ENCODE results near the gene KNCN. TPM values are rescaled to one million over a fixed set of nuclear protein-coding genes. Genes with fewer than 3 reads are reported as not detected.

The KNCN gene
- total RNA-seq, 5 donors from 2014 or later (not counting 1 experiment from before 2014, with no cell fraction given): 0.14 TPM; not detected in 4

DNA sequence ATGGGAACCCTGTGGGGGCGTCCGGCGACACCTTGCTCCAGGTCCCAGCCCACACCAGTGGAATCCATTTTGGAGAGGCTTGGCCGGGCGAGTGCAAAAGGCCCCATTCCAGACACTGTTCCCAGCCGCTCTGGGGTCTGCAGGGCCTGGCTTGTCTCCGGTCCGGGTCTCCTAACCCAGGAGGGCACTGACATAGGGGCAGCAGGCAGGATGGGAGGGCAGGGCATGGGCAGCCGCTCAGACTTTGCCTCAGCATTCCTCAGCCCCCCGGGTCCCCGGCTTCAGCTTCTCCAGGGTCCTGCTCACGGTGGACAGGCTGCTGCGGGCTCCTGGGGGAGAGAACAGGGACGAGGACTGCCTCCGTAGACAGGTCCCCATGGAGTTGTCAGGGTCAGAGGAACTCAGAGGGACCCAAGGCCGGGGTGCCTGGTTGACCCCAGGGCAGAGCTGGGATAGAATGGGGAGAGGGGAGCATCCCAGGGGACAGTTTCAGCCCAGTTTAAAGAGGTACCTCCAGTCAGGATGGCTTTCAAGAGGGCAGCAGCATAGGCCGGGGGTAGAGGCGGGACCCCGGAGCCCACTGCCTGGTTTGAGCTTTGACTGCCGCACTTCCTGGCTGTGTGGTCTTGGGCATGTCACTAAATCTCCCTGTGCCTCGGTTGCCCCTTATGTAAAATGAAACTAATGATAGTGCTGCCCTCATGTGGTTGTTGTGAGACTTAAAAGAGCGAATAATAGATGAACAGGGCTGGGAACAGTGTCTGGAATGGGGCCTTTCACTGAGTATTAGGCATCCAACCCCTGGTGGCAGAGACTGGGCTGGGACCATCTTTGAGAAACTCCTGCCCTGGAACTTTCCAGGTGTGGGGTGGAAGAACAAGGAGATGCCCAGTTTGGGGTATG, 3.7 kb downstream of the KNCN start:
- Mint-ChIP-seq H3K4me3 (no peak overlapping the region), H3K9me3 (no peaks in the 10 kb centered on the region), H3K27ac (no peak overlapping the region), H3K36me3 (no peaks in the 10 kb centered on the region), H3K4me1 (peaks cover 12 to 16% (median 15%) of the 10 kb centered on the region in 3 donors), H3K27me3 (peaks cover 34 to 40% of the 10 kb centered on the region in 2 donors)
- H3K27me3 ChIP-seq (replicated peaks in 1 of 2; ENCODE audit: control insufficient read depth in 2 of 2, extremely low read depth in 1 of 2, insufficient read depth in 2 of 2, low read length in 1 of 2): peaks cover 14 to 71% of the 10 kb centered on the region in 2 experiments
- peaks cover 0 to 26% of the 10 kb centered on the region in 2 experiments for H3K4me1 ChIP-seq (ENCODE audit: control insufficient read depth in 1 of 2, extremely low read depth in 1 of 2, insufficient read depth in 2 of 2, low read length in 2 of 2)
- peak in 2 of 4 experiments; percentile 22 to 41 for ATAC-seq (replicated peaks in 1 of 4)
- no peaks in the 10 kb centered on the region for H3K9me3 ChIP-seq
- H3K27ac ChIP-seq (ENCODE audit: low read length): no peak overlapping the region
- 73% methylated on average over 19 of the region's 22 CpGs for WGBS (ENCODE audit: insufficient coverage)
- no peak overlapping the region for H3K4me3 ChIP-seq (ENCODE audit: control insufficient read depth in 1 of 2, extremely low read depth in 1 of 2, low read length in 1 of 2)
- POLR2A ChIA-PET: no interaction called here
- CTCF ChIA-PET: interaction anchor here in 1 of 2 donors (0.9 to 1.0 kb wide), 2 partner anchors 15 to 69 kb away, joined by 3 read pairs; partner anchors contain the start of gene MOB3C
- H3K36me3 ChIP-seq (ENCODE audit: control insufficient read depth in 2 of 2, extremely low read depth in 1 of 2, insufficient read depth in 1 of 2, low read length in 1 of 2): no peaks in the 10 kb centered on the region
- peak in 1 of 35 experiments; percentile 60 for DNase-seq

DNA sequence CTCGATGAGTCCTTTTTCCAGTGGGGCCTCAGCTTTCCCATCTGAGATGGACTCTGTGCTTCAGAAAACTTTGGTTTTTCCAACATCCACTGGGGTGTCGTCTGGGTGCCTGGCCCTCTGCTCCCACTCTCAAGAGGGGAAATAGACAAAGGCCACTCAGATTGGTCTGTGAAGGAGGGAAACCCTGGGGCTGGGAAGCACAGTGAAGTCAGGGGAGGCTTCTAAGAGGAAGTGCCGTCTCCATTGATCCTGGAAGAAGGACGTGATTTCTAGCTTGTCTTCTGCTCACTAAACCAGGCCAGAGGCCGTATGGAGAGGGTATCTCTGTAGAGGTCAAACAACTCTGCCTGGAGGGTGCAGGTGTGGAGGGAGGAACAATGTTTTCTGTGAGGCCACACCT, 5.2 kb downstream of the KNCN start:
- POLR2A ChIA-PET: no interaction called here
- Histone ChIP-seq H3K4me3 (ENCODE audit: control insufficient read depth in 1 of 2, extremely low read depth in 1 of 2, low read length in 1 of 2) (no peak overlapping the region), H3K4me1 (ENCODE audit: control insufficient read depth in 1 of 2, extremely low read depth in 1 of 2, insufficient read depth in 2 of 2, low read length in 2 of 2) (peaks cover 0 to 26% of the 10 kb centered on the region in 2 experiments), H3K9me3 (no peaks in the 10 kb centered on the region), H3K27ac (ENCODE audit: low read length) (no peak overlapping the region), H3K27me3 (replicated peaks in 1 of 2; ENCODE audit: control insufficient read depth in 2 of 2, extremely low read depth in 1 of 2, insufficient read depth in 2 of 2, low read length in 1 of 2) (peaks cover 18 to 62% of the 10 kb centered on the region in 2 experiments), H3K36me3 (ENCODE audit: control insufficient read depth in 2 of 2, extremely low read depth in 1 of 2, insufficient read depth in 1 of 2, low read length in 1 of 2) (no peaks in the 10 kb centered on the region)
- H3K9me3 Mint-ChIP-seq: no peaks in the 10 kb centered on the region
- WGBS (ENCODE audit: insufficient coverage): 55% methylated on average over 4 of the region's 5 CpGs
- H3K4me1 Mint-ChIP-seq: peaks cover 12 to 16% (median 15%) of the 10 kb centered on the region in 3 donors
- no peak overlapping the region for H3K4me3 Mint-ChIP-seq
- DNase-seq (no peak), ATAC-seq (replicated peaks in 1 of 4) (no peak)
- H3K27ac Mint-ChIP-seq: no peak overlapping the region
- peaks cover 42 to 47% of the 10 kb centered on the region in 2 donors for H3K27me3 Mint-ChIP-seq
- H3K36me3 Mint-ChIP-seq: no peaks in the 10 kb centered on the region
- CTCF ChIA-PET: interaction anchor here in 1 of 2 donors (1.1 kb wide), 1 partner anchor 13 kb away, joined by 3 read pairs; no protein-coding TSS in a partner anchor

DNA sequence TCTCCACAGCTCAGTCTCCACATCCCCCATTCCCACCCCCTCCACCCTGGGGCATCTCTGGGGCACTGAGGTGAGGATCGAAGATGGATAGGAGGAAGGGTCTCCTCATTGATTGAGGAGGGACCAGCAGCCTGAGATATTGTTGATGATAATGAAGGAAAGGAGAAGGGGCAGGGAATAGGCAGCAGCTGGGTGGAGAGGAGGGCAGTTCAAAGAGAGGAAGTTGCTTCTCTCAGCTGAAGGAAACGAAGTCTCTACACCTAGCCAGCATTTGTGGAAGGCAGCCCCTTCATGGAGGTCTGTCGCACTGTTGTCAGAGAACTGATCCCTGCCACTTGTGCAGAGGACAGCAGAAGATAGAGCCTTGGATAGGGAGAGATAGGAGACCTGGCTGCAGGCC, 5.7 kb downstream of the KNCN start:
- no peaks in the 10 kb centered on the region for H3K36me3 ChIP-seq (ENCODE audit: control insufficient read depth in 2 of 2, extremely low read depth in 1 of 2, insufficient read depth in 1 of 2, low read length in 1 of 2)
- H3K4me1 ChIP-seq (ENCODE audit: control insufficient read depth in 1 of 2, extremely low read depth in 1 of 2, insufficient read depth in 2 of 2, low read length in 2 of 2): peaks cover 0 to 26% of the 10 kb centered on the region in 2 experiments
- Mint-ChIP-seq H3K36me3 (no peaks in the 10 kb centered on the region), H3K4me1 (peaks cover 12 to 16% (median 15%) of the 10 kb centered on the region in 3 donors), H3K4me3 (no peak overlapping the region), H3K9me3 (no peaks in the 10 kb centered on the region), H3K27ac (no peak overlapping the region), H3K27me3 (peaks cover 44 to 48% of the 10 kb centered on the region in 2 donors)
- POLR2A ChIA-PET: no interaction called here
- H3K27me3 ChIP-seq (replicated peaks in 1 of 2; ENCODE audit: control insufficient read depth in 2 of 2, extremely low read depth in 1 of 2, insufficient read depth in 2 of 2, low read length in 1 of 2): peaks cover 18 to 59% of the 10 kb centered on the region in 2 experiments
- no CpG with 5 or more reads among the region's 3 CpGs for WGBS (ENCODE audit: insufficient coverage)
- no peaks in the 10 kb centered on the region for H3K9me3 ChIP-seq
- no peak overlapping the region for H3K4me3 ChIP-seq (ENCODE audit: control insufficient read depth in 1 of 2, extremely low read depth in 1 of 2, low read length in 1 of 2)
- ATAC-seq (replicated peaks in 1 of 4) (no peak), DNase-seq (no peak)
- no peak overlapping the region for H3K27ac ChIP-seq (ENCODE audit: low read length)
- CTCF ChIA-PET: interaction anchor here in 1 of 2 donors (0.6 to 1.1 kb wide), 2 partner anchors 13 to 105 kb away, joined by 3 to 6 read pairs; no protein-coding TSS in a partner anchor

DNA sequence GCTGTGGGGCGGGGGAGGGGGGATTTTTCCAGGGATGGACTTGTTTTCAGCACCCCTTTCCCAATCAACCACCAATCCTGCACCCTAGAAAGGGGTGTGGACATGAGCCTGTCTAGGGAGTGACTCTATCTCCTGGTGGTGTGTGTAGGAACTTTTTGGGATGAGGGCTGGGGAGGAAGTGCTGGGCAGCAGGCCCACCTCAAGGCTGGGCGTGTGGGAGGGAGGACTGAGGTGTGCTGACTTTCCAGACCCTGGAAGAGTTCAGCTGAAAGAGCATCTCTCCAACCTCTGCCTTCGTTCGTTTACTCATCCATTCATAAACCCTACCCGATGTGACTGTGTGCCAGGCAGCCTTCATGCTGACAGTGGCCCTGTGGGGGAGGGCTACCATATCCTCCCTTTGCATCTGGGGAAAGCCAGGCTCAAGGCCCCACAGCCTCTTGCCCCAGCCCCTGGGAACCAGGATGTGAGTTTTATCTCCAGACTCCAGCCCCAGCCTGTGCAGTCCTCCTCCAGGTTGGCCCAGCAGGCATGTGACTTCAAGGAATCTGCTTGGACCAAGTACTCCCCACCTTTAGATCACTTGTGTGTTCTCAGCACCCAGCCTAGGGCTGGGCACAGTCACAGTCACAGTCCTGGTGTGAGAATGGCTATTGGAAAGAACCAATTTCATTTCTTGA, 6.7 kb downstream of the KNCN start:
- H3K4me1 Mint-ChIP-seq: peaks cover 8 to 12% (median 11%) of the 10 kb centered on the region in 3 donors
- H3K27me3 Mint-ChIP-seq: peaks cover 44 to 48% of the 10 kb centered on the region in 2 donors
- no peak overlapping the region for H3K27ac ChIP-seq (ENCODE audit: low read length)
- no peak overlapping the region for H3K4me3 Mint-ChIP-seq
- peaks cover 0 to 16% of the 10 kb centered on the region in 2 experiments for H3K4me1 ChIP-seq (ENCODE audit: control insufficient read depth in 1 of 2, extremely low read depth in 1 of 2, insufficient read depth in 2 of 2, low read length in 2 of 2)
- no peaks in the 10 kb centered on the region for H3K9me3 ChIP-seq
- no peaks in the 10 kb centered on the region for H3K36me3 ChIP-seq (ENCODE audit: control insufficient read depth in 2 of 2, extremely low read depth in 1 of 2, insufficient read depth in 1 of 2, low read length in 1 of 2)
- no CpG with 5 or more reads among the region's 5 CpGs for WGBS (ENCODE audit: insufficient coverage)
- DNase-seq (no peak), ATAC-seq (replicated peaks in 1 of 4) (no peak)
- H3K9me3 Mint-ChIP-seq: no peaks in the 10 kb centered on the region
- H3K36me3 Mint-ChIP-seq: no peaks in the 10 kb centered on the region
- no peak overlapping the region for H3K27ac Mint-ChIP-seq
- H3K4me3 ChIP-seq (ENCODE audit: control insufficient read depth in 1 of 2, extremely low read depth in 1 of 2, low read length in 1 of 2): no peak overlapping the region
- CTCF ChIA-PET: no interaction called here
- peaks cover 18 to 63% of the 10 kb centered on the region in 2 experiments for H3K27me3 ChIP-seq (replicated peaks in 1 of 2; ENCODE audit: control insufficient read depth in 2 of 2, extremely low read depth in 1 of 2, insufficient read depth in 2 of 2, low read length in 1 of 2)
- POLR2A ChIA-PET: no interaction called here

DNA sequence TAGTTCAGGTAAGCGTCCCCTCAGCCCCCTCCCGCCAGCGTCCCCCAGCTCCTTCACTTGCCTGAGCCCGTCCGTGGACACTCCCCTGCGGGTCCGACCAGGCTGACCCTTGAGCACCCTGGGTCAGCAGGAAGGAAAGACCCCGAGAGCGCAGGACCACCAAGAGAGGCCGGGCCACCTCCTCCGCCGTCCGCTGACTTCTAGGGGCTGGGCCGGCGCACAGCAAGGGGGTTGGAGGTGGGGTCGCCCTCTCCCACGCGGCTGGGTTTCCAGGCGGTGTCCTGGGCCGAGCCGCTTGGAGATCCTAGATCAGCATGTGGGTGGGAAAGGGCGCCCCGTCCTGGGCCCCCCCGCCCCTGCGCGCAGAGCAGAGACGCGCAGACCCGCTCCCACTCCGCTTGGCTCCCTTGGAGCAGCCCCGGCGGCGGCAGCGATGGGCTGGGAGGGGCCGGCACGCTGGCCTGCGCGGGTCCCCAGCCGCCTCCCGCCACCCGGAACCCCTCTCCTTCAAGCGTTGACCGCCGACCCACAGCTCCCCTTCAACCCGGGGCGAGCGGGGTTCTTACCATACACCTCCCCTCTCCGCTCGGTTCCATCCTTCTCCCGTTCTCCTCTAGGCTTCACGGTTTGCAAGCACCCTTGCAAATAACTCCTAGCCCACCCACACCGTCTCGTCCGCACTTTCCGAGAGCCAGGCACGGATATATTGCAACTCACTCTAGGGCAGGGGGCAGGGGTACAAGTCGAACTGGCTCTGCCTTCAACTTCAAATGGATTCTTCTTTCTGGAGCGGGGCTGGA, 7.5 kb downstream of the KNCN start:
- Mint-ChIP-seq H3K4me3 (no peak overlapping the region), H3K36me3 (no peaks in the 10 kb centered on the region), H3K27me3 (peaks cover 44 to 48% of the 10 kb centered on the region in 2 donors), H3K27ac (no peak overlapping the region), H3K4me1 (peaks cover 3 to 6% (median 4%) of the 10 kb centered on the region in 3 donors), H3K9me3 (no peaks in the 10 kb centered on the region)
- ChIA-PET POLR2A (no interaction called here), CTCF (no interaction called here)
- no peaks in the 10 kb centered on the region for H3K9me3 ChIP-seq
- no peak for DNase-seq
- WGBS (ENCODE audit: insufficient coverage): 16% methylated on average over 56 of the region's 58 CpGs
- no peak for ATAC-seq (replicated peaks in 1 of 4)
- H3K27ac ChIP-seq (ENCODE audit: low read length): no peak overlapping the region
- peaks cover 0 to 9% of the 10 kb centered on the region in 2 experiments for H3K4me1 ChIP-seq (ENCODE audit: control insufficient read depth in 1 of 2, extremely low read depth in 1 of 2, insufficient read depth in 2 of 2, low read length in 2 of 2)
- no peak overlapping the region for H3K4me3 ChIP-seq (ENCODE audit: control insufficient read depth in 1 of 2, extremely low read depth in 1 of 2, low read length in 1 of 2)
- H3K27me3 ChIP-seq (replicated peaks in 1 of 2; ENCODE audit: control insufficient read depth in 2 of 2, extremely low read depth in 1 of 2, insufficient read depth in 2 of 2, low read length in 1 of 2): peaks cover 18 to 66% of the 10 kb centered on the region in 2 experiments
- no peaks in the 10 kb centered on the region for H3K36me3 ChIP-seq (ENCODE audit: control insufficient read depth in 2 of 2, extremely low read depth in 1 of 2, insufficient read depth in 1 of 2, low read length in 1 of 2)

DNA sequence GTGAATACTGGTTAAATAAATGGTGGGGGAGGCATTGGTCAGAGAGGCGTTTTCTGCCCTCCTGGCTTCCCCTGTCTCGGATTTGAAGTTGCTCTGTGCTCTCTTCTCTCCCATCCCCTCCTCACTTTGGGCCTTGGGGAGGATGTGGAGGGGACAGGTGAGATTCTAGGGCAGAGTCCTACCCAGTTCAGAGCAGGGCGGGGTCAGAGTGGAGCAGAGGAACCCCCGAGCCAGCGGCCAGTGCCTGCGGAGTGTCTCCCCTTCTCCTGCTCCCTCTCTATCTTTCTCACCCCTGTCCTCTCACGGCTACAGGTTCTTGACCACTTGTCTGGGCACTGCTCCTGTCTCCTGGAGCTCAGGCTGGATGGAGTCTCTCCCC, 8.1 kb downstream of the KNCN start:
- Mint-ChIP-seq H3K4me3 (no peak overlapping the region), H3K9me3 (no peaks in the 10 kb centered on the region), H3K27ac (no peak overlapping the region), H3K36me3 (no peaks in the 10 kb centered on the region), H3K27me3 (peaks cover 46 to 48% of the 10 kb centered on the region in 2 donors), H3K4me1 (peaks cover 3 to 6% (median 4%) of the 10 kb centered on the region in 3 donors)
- H3K27me3 ChIP-seq (replicated peaks in 1 of 2; ENCODE audit: control insufficient read depth in 2 of 2, extremely low read depth in 1 of 2, insufficient read depth in 2 of 2, low read length in 1 of 2): peaks cover 18 to 68% of the 10 kb centered on the region in 2 experiments
- ATAC-seq (replicated peaks in 1 of 4) (no peak), DNase-seq (no peak)
- WGBS (ENCODE audit: insufficient coverage): 20% methylated on average over 1 of the region's 7 CpGs
- ChIA-PET POLR2A (no interaction called here), CTCF (no interaction called here)
- peaks cover 0 to 9% of the 10 kb centered on the region in 2 experiments for H3K4me1 ChIP-seq (ENCODE audit: control insufficient read depth in 1 of 2, extremely low read depth in 1 of 2, insufficient read depth in 2 of 2, low read length in 2 of 2)
- no peaks in the 10 kb centered on the region for H3K36me3 ChIP-seq (ENCODE audit: control insufficient read depth in 2 of 2, extremely low read depth in 1 of 2, insufficient read depth in 1 of 2, low read length in 1 of 2)
- no peak overlapping the region for H3K4me3 ChIP-seq (ENCODE audit: control insufficient read depth in 1 of 2, extremely low read depth in 1 of 2, low read length in 1 of 2)
- no peaks in the 10 kb centered on the region for H3K9me3 ChIP-seq
- H3K27ac ChIP-seq (ENCODE audit: low read length): no peak overlapping the region

Data from T-cell (primary cell).